ENCODE measurements around the gene BRWD1.
A peak's percentile ranks its signal among the peaks of the same experiment; 100 is the strongest.

BRWD1 gene

DNA sequence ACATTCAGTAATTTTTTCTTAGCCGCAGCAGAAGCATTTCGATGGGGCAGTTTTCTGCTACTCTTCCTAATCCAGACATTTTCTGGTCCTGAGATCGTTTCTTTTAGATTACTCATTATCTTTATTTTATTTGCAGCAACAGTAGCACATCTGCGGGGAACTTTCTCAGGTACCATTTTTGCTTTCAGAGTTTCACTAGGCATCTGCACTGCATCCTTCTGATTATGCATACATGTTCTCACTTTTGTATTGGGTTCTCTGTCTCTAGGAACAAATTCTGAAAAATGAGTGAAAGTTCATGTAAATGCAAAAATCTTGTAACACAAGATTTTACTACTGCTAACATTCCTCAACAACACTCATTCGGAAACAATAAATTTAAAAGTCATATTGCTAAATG is 126.3 kb downstream of the BRWD1 start:
- Histone ChIP-seq H3K9me3 (ENCODE audit: insufficient read depth, low read depth, low read length) (no peaks in the 10 kb centered on the region), H3K9ac (ENCODE audit: low read depth, low read length) (no peak overlapping the region), H3K4me1 (ENCODE audit: insufficient read depth, low read length) (peaks cover 6% of the 10 kb centered on the region; the same call in 1 of the 2 replicates), H3K4me3 (ENCODE audit: low read length) (no peak overlapping the region), H3K27me3 (ENCODE audit: insufficient read depth, low read length) (peaks cover 3% of the 10 kb centered on the region; the same call in 1 of the 2 replicates), H3K27ac (ENCODE audit: low read length) (no peak overlapping the region), H3K36me3 (ENCODE audit: insufficient read depth, low read depth, low read length) (peaks cover 9% of the 10 kb centered on the region; the same call in 1 of the 2 replicates)

- H3K27ac ChIP-seq (ENCODE audit: low read length) = no peak overlapping the region
- no peak overlapping the region for H3K9ac ChIP-seq (ENCODE audit: low read depth, low read length)
- H3K27me3 ChIP-seq (ENCODE audit: insufficient read depth, low read length) = peaks cover 4% of the 10 kb centered on the region; the same call in 1 of the 2 replicates
- no peak overlapping the region for H3K4me3 ChIP-seq (ENCODE audit: low read length)
- peaks cover 4% of the 10 kb centered on the region; the same call in 1 of the 2 replicates for H3K36me3 ChIP-seq (ENCODE audit: insufficient read depth, low read depth, low read length)
- H3K9me3 ChIP-seq (ENCODE audit: insufficient read depth, low read depth, low read length) = no peaks in the 10 kb centered on the region
- H3K4me1 ChIP-seq (ENCODE audit: insufficient read depth, low read length) = peaks cover 6% of the 10 kb centered on the region; the same call in 1 of the 2 replicates
These were observed 126.8 kb downstream of the BRWD1 start for GRCh38 chr21:39186676-39187075.

DNA sequence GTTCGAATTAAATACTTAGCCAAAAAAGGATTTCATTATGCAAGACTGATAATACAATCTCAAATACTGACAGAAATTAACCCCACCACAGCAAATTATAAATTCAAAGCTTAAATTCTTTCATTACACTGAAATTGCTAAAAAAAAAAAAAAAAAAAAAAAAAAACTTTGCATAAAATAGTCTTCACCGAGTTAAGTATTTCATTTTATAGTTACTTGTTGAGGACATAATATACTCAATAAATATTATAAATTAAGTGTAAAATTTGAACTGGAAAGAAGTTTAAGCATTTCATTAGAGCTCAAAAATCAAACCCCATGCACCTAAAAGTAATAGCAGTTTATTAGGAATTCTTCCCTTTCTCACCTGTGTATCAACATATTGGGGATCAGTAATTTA is 128.3 kb downstream of the BRWD1 start:
- Histone ChIP-seq H3K36me3 (ENCODE audit: insufficient read depth, low read depth, low read length) (peaks cover 10% of the 10 kb centered on the region; the same call in 1 of the 2 replicates), H3K9me3 (ENCODE audit: insufficient read depth, low read depth, low read length) (no peaks in the 10 kb centered on the region), H3K27me3 (ENCODE audit: insufficient read depth, low read length) (peaks cover 4% of the 10 kb centered on the region; the same call in 1 of the 2 replicates), H3K27ac (ENCODE audit: low read length) (no peak overlapping the region), H3K4me1 (ENCODE audit: insufficient read depth, low read length) (peaks cover 6% of the 10 kb centered on the region; the same call in 1 of the 2 replicates), H3K9ac (ENCODE audit: low read depth, low read length) (no peak overlapping the region), H3K4me3 (ENCODE audit: low read length) (peak overlapping the region; percentile 90)

GRCh38 chr21:39184050-39184980 is 129.1 kb downstream of the BRWD1 start:
- H3K9me3 ChIP-seq (ENCODE audit: insufficient read depth, low read depth, low read length) = no peaks in the 10 kb centered on the region
- peaks cover 18% of the 10 kb centered on the region for H3K36me3 ChIP-seq (ENCODE audit: insufficient read depth, low read depth, low read length)
- H3K9ac ChIP-seq (ENCODE audit: low read depth, low read length) = peak overlapping the region; percentile 87; the same call in 1 of the 2 replicates
- H3K4me3 ChIP-seq (ENCODE audit: low read length) = peak overlapping the region; percentile 90
- peaks cover 4% of the 10 kb centered on the region; the same call in 1 of the 2 replicates for H3K27me3 ChIP-seq (ENCODE audit: insufficient read depth, low read length)
- H3K27ac ChIP-seq (ENCODE audit: low read length) = peak overlapping the region; percentile 23
- H3K4me1 ChIP-seq (ENCODE audit: insufficient read depth, low read length) = peaks cover 6% of the 10 kb centered on the region; the same call in 1 of the 2 replicates

- Histone ChIP-seq H3K4me3 (ENCODE audit: low read length) (peak within 1 kb of the TSS; percentile 90), H3K4me1 (ENCODE audit: insufficient read depth, low read length) (peaks cover 4% of the 10 kb centered on the region; the same call in 1 of the 2 replicates), H3K27ac (ENCODE audit: low read length) (peak within 1 kb of the TSS; percentile 23), H3K36me3 (ENCODE audit: insufficient read depth, low read depth, low read length) (peaks cover 27% of the 10 kb centered on the region), H3K9me3 (ENCODE audit: insufficient read depth, low read depth, low read length) (no peaks in the 10 kb centered on the region), H3K9ac (ENCODE audit: low read depth, low read length) (peak within 1 kb of the TSS; percentile 87), H3K27me3 (ENCODE audit: insufficient read depth, low read length) (peaks cover 4% of the 10 kb centered on the region; the same call in 1 of the 2 replicates)
These were observed 130.0 kb downstream of the BRWD1 start, which contains the start of gene PSMG1 for GRCh38 chr21:39183272-39184049. Gene PSMG1, minus strand, starts transcription at chr21:39183451. Its CDS starts 66 bp downstream, at chr21:39183385.

DNA sequence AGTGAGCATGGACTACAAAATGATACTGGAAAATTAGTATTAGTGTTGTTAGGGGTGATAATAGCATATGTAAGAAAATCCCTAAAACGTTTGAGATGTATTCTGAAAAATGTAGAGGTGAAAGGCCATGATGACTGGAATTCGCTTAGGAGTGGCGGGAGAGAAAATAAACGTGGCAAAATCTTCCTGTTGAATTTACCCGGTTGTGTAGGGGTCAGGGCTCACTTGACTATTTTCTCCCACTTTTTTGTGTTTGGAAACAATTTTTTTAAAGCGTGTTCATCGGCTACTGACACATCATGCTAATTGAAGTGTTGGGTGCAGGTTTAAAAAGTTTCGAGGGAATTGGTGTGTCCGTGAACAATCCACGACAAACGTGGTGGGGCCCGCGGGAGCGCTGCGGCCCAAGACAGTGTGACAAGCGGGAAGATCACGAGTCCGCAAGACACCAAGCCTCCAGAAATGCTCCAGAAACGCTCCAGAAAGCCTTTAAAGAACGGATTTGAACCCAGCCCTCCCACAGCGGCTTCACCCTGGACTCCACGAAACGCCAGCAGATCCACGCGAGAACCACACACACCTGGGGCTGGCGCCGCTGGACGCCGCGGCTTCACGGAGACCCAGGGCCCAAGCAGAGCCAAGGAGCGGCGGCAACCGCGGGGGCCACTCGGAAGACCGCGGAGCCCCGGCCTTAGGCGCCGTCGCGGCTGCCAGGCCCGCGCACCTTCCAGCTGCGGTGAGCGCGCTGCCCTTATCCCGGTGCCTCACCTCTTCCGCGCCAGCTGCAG is 130.8 kb downstream of the BRWD1 start:
- Histone ChIP-seq H3K9me3 (ENCODE audit: insufficient read depth, low read depth, low read length) (no peaks in the 10 kb centered on the region), H3K9ac (ENCODE audit: low read depth, low read length) (peak overlapping the region; percentile 87), H3K4me1 (ENCODE audit: insufficient read depth, low read length) (peaks cover 3% of the 10 kb centered on the region; the same call in 1 of the 2 replicates), H3K27ac (ENCODE audit: low read length) (no peak overlapping the region), H3K4me3 (ENCODE audit: low read length) (peak overlapping the region; percentile 90), H3K27me3 (ENCODE audit: insufficient read depth, low read length) (peaks cover 4% of the 10 kb centered on the region; the same call in 1 of the 2 replicates), H3K36me3 (ENCODE audit: insufficient read depth, low read depth, low read length) (peaks cover 34% of the 10 kb centered on the region)

DNA sequence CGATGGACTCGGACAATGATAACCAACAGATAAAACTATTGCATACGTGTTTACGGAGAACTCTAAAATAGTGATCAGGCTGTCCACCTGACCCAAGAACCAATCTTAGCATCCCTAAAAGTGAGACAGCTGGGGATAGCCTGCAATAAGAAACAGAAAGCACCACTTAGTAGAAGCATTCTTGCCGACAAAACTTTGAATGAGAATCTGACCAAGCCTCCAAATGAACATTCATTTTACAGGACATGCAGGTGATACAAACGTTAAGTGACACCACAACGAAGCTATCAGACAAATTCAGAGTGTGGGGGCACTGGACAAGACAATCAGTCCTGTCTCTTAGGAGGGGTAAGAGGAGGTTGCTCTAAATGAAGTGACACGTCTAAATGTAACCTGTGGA is 131.4 kb downstream of the BRWD1 start:
- Histone ChIP-seq H3K4me1 (ENCODE audit: insufficient read depth, low read length) (peaks cover 3% of the 10 kb centered on the region; the same call in 1 of the 2 replicates), H3K9ac (ENCODE audit: low read depth, low read length) (peak overlapping the region; percentile 87; the same call in 1 of the 2 replicates), H3K27ac (ENCODE audit: low read length) (no peak overlapping the region), H3K9me3 (ENCODE audit: insufficient read depth, low read depth, low read length) (no peaks in the 10 kb centered on the region), H3K27me3 (ENCODE audit: insufficient read depth, low read length) (peaks cover 4% of the 10 kb centered on the region; the same call in 1 of the 2 replicates), H3K4me3 (ENCODE audit: low read length) (peak overlapping the region; percentile 90), H3K36me3 (ENCODE audit: insufficient read depth, low read depth, low read length) (peaks cover 41% of the 10 kb centered on the region)

DNA sequence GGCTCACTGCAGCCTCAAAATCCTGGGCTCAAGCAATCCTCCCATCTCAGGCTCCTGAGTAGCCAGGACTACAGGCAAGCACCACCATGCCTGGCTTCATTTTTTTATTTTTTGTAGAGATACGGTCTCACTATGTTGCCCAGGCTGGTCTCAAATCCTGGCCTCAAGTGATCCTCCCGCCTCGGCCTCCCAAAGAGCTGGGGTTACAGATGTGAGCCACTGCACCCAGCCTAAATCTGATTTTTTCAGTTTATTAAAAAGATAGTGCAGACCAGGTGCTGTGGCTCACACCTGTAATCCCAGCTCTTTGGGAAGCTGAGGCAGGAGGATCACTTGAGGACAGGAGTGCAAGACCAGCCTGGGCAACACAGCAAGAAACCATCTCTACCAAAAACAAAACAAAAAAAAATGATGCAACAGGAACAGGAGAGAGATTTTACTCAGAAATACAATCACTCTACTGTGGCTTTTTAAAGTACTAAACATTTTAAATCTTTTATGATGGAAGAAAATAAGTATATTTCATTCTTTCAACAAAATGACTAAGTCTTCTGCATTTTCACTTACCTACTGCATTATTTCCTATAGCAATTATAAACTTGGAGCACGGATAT is 132.1 kb downstream of the BRWD1 start:
- Histone ChIP-seq H3K36me3 (ENCODE audit: insufficient read depth, low read depth, low read length) (peaks cover 47% of the 10 kb centered on the region), H3K9ac (ENCODE audit: low read depth, low read length) (no peak overlapping the region)

DNA sequence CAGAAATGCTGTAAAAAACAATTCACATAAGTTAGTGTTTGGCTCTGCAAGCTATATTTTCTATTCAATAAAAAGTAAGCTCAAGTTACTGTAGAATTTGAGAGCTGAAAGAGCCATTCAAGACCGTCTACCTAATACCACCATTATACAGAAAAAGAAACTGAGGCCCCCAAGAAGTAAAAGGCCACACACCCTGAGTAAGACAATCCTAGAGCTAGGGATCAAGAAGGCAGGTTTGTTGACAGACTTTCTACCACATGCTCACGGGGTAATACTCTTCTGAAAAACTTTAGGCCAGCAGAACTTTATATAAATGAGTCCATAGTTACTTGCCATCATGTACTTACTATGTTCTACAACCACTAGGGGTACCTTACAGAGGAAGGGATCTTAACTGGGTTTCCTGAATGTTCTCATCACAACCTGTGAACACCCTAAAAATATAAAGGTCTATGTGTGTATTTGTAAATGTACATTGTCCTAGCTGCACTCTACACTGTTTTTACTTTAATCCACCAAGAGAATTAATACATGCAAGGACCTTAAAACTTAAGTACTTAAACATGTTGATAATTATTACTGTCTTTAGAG is 132.9 kb downstream of the BRWD1 start:
- H3K9me3 ChIP-seq (ENCODE audit: insufficient read depth, low read depth, low read length) = no peaks in the 10 kb centered on the region
- no peak overlapping the region for H3K4me3 ChIP-seq (ENCODE audit: low read length)
- H3K36me3 ChIP-seq (ENCODE audit: insufficient read depth, low read depth, low read length) = peaks cover 54% of the 10 kb centered on the region
- H3K4me1 ChIP-seq (ENCODE audit: insufficient read depth, low read length) = peaks cover 3% of the 10 kb centered on the region; the same call in 1 of the 2 replicates
- H3K27ac ChIP-seq (ENCODE audit: low read length) = no peak overlapping the region
- no peak overlapping the region for H3K9ac ChIP-seq (ENCODE audit: low read depth, low read length)
- H3K27me3 ChIP-seq (ENCODE audit: insufficient read depth, low read length) = peaks cover 4% of the 10 kb centered on the region; the same call in 1 of the 2 replicates

More for the DNA sequence above, 132.1 kb downstream of the BRWD1 start:
- peak overlapping the region; percentile 90; the same call in 1 of the 2 replicates for H3K4me3 ChIP-seq (ENCODE audit: low read length)
- H3K9me3 ChIP-seq (ENCODE audit: insufficient read depth, low read depth, low read length) = no peaks in the 10 kb centered on the region
- H3K27me3 ChIP-seq (ENCODE audit: insufficient read depth, low read length) = peaks cover 4% of the 10 kb centered on the region; the same call in 1 of the 2 replicates
- no peak overlapping the region for H3K27ac ChIP-seq (ENCODE audit: low read length)
- H3K4me1 ChIP-seq (ENCODE audit: insufficient read depth, low read length) = peaks cover 3% of the 10 kb centered on the region; the same call in 1 of the 2 replicates

DNA sequence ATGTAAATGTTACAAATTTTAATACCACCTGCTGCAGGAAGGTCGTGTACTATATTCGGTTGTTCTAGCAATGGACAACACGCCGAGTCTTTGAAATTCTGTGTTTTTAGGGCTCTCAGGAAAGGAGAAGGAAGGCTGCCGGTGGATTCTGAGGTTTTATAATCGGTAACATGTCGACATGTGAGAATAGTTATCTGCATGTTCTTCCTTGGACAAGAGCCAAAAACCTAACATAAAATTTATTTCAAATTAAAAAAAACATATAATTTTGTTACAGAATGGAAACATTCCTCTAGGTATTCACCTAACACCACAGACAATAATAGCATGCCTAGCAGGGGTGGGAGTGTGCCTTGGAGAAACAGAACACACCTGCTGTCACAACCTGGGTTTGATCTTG is 135.0 kb downstream of the BRWD1 start:
- no peak overlapping the region for H3K9ac ChIP-seq (ENCODE audit: low read depth, low read length)
- H3K27ac ChIP-seq (ENCODE audit: low read length) = no peak overlapping the region
- H3K4me1 ChIP-seq (ENCODE audit: insufficient read depth, low read length) = no peaks in the 10 kb centered on the region
- H3K9me3 ChIP-seq (ENCODE audit: insufficient read depth, low read depth, low read length) = no peaks in the 10 kb centered on the region
- no peak overlapping the region for H3K4me3 ChIP-seq (ENCODE audit: low read length)
- H3K27me3 ChIP-seq (ENCODE audit: insufficient read depth, low read length) = peaks cover 4% of the 10 kb centered on the region; the same call in 1 of the 2 replicates
- peaks cover 73% of the 10 kb centered on the region for H3K36me3 ChIP-seq (ENCODE audit: insufficient read depth, low read depth, low read length)

Measured in iPS-20b (cell line).